Measurements from ENCODE around the gene ABCC5. TPM values are rescaled to one million over a fixed set of nuclear protein-coding genes. Genes with fewer than 3 reads are reported as not detected.

ABCC5 gene
- total RNA-seq, 3 donors from 2014 or later (not counting 1 experiment from before 2014, with no cell fraction given) = 15.6 to 32.5 (median 27.1) TPM

DNA sequence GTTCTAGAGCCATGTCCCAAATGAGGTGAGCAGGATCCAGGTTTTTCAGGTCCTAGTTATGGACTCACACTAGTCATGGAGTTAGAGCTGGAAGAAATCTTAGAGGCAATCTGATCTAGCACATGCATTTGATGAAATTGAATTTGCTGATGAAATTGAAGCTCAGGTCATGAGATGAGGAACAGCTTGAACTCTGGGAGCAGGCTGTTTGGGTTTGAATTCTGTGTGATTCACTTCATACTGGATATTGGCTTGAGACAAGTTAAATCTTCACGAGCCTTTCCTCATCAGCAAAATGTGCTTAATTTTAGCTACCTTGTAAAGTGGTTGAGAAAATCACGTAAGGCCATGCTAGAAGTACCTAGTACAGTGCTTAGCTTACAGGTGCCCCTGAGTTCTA, 99.5 kb downstream of the ABCC5 start:
- Mint-ChIP-seq H3K4me1 (no peaks in the 10 kb centered on the region), H3K27ac (no peak overlapping the region), H3K36me3 (no peaks in the 10 kb centered on the region), H3K27me3 (ENCODE audit: low read depth in 2 of 2) (no peaks in the 10 kb centered on the region), H3K9me3 (no peaks in the 10 kb centered on the region), H3K4me3 (no peak overlapping the region)
- Histone ChIP-seq H3K9me3 (ENCODE audit: control insufficient read depth, insufficient read depth, low read length) (no peaks in the 10 kb centered on the region), H3K27me3 (ENCODE audit: control insufficient read depth, insufficient read depth, low read length) (no peaks in the 10 kb centered on the region), H3K27ac (ENCODE audit: low read length) (no peak overlapping the region), H3K36me3 (ENCODE audit: control insufficient read depth, insufficient read depth, low read length) (peaks cover 13% of the 10 kb centered on the region), H3K4me3 (ENCODE audit: low read length) (no peak overlapping the region), H3K4me1 (ENCODE audit: control insufficient read depth, insufficient read depth, low read length) (no peaks in the 10 kb centered on the region)
- intact Hi-C loops (cut with micrococcal nuclease) = no loop called here
- no peak for ATAC-seq
- TF ChIP-seq, protein P1, sequence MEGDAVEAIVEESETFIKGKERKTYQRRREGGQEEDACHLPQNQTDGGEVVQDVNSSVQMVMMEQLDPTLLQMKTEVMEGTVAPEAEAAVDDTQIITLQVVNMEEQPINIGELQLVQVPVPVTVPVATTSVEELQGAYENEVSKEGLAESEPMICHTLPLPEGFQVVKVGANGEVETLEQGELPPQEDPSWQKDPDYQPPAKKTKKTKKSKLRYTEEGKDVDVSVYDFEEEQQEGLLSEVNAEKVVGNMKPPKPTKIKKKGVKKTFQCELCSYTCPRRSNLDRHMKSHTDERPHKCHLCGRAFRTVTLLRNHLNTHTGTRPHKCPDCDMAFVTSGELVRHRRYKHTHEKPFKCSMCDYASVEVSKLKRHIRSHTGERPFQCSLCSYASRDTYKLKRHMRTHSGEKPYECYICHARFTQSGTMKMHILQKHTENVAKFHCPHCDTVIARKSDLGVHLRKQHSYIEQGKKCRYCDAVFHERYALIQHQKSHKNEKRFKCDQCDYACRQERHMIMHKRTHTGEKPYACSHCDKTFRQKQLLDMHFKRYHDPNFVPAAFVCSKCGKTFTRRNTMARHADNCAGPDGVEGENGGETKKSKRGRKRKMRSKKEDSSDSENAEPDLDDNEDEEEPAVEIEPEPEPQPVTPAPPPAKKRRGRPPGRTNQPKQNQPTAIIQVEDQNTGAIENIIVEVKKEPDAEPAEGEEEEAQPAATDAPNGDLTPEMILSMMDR (IDR thresholded peaks at IDR 0.05) = no peak
- DNase-seq = no peak
- 82% methylated on average over 2 of the region's 2 CpGs for WGBS (ENCODE audit: insufficient coverage)

DNA sequence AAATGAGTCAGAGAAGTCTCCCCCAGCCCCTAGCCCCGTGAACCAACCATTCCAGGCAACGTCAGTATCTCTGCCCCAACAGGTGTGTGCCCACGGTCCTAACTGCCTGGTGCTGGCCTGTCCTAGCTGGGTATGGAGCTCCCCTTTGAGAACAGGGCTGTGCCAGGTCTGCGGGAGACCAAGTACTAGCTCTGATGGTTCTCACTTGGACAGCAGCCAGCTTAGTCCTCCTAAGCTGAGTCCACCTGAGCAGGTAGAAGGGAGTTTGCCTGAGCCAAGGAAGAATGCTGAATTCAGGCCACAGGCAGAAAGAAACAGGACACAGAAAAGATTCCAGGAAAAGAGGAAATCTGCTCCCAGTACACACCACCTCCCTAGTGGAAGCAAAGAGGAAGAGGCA, 99.9 kb downstream of the ABCC5 start:
- Histone ChIP-seq H3K27me3 (ENCODE audit: control insufficient read depth, insufficient read depth, low read length) (no peaks in the 10 kb centered on the region), H3K4me3 (ENCODE audit: low read length) (no peak overlapping the region), H3K9me3 (ENCODE audit: control insufficient read depth, insufficient read depth, low read length) (no peaks in the 10 kb centered on the region), H3K27ac (ENCODE audit: low read length) (no peak overlapping the region), H3K4me1 (ENCODE audit: control insufficient read depth, insufficient read depth, low read length) (no peaks in the 10 kb centered on the region), H3K36me3 (ENCODE audit: control insufficient read depth, insufficient read depth, low read length) (peaks cover 11% of the 10 kb centered on the region)
- H3K4me1 Mint-ChIP-seq = no peaks in the 10 kb centered on the region
- no peaks in the 10 kb centered on the region for H3K9me3 Mint-ChIP-seq
- DNase-seq (no peak), ATAC-seq (no peak)
- TF ChIP-seq, protein P1 (IDR thresholded peaks at IDR 0.05) = no peak
- H3K27ac Mint-ChIP-seq = no peak overlapping the region
- no peak overlapping the region for H3K4me3 Mint-ChIP-seq
- WGBS (ENCODE audit: insufficient coverage) = 89% methylated on average over 4 of the region's 4 CpGs
- H3K27me3 Mint-ChIP-seq (ENCODE audit: low read depth in 2 of 2) = no peaks in the 10 kb centered on the region
- intact Hi-C loops (cut with micrococcal nuclease) = no loop called here
- H3K36me3 Mint-ChIP-seq = no peaks in the 10 kb centered on the region

DNA sequence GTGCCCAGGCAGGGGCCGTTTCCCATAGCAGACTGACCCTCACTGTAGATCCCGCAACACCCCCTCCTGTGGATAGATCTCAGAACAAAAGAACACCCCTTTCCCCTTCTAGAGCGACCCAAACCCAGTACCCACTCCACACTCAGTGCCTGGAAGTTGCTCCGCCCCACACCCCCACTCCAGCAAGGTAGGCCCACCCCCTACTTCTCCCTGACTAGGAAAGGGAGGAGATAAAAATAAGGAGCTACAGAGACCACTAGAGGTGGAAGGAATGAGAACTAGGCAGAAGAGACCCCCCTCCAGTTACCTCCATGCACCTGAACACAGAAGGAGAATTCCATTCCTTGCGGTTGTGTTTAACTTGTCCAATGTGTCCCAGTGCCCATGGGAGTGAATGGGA, 102.8 kb downstream of the ABCC5 start:
- Histone ChIP-seq H3K27ac (ENCODE audit: low read length) (no peak overlapping the region), H3K4me1 (ENCODE audit: control insufficient read depth, insufficient read depth, low read length) (no peaks in the 10 kb centered on the region), H3K9me3 (ENCODE audit: control insufficient read depth, insufficient read depth, low read length) (no peaks in the 10 kb centered on the region), H3K36me3 (ENCODE audit: control insufficient read depth, insufficient read depth, low read length) (no peaks in the 10 kb centered on the region), H3K27me3 (ENCODE audit: control insufficient read depth, insufficient read depth, low read length) (no peaks in the 10 kb centered on the region), H3K4me3 (ENCODE audit: low read length) (no peak overlapping the region)
- Mint-ChIP-seq H3K4me1 (no peaks in the 10 kb centered on the region), H3K27ac (no peak overlapping the region), H3K36me3 (no peaks in the 10 kb centered on the region), H3K9me3 (no peaks in the 10 kb centered on the region), H3K4me3 (no peak overlapping the region), H3K27me3 (ENCODE audit: low read depth in 2 of 2) (peaks cover 0 to 6% of the 10 kb centered on the region in 2 donors)
- ATAC-seq (no peak), DNase-seq (no peak)
- 83% methylated on average over 4 of the region's 5 CpGs for WGBS (ENCODE audit: insufficient coverage)
- intact Hi-C loops (cut with micrococcal nuclease) = no loop called here
- TF ChIP-seq, protein P1 (IDR thresholded peaks at IDR 0.05) = no peak

DNA sequence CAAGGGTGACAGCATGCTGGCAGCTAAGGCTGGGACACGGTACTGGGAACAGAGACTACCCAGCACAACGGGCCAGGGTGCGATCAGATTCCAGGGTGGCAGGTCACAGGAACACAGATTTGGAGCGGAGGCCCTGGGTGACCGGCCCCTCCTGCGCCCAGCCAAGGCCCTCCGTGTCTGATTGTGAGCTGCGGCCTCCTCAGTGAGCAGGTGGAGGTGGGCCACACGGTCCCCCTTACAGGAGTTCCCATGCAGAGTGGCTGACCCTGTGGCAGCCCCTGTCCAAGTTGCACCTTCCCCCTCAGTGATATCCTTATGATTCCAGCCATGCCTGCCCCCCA, 104.1 kb downstream of the ABCC5 start:
- Mint-ChIP-seq H3K27me3 (ENCODE audit: low read depth in 2 of 2) (peaks cover 0 to 6% of the 10 kb centered on the region in 2 donors), H3K4me3 (no peak overlapping the region), H3K4me1 (no peaks in the 10 kb centered on the region), H3K36me3 (no peaks in the 10 kb centered on the region), H3K27ac (no peak overlapping the region), H3K9me3 (no peaks in the 10 kb centered on the region)
- no peak for ATAC-seq
- no peak overlapping the region for H3K4me3 ChIP-seq (ENCODE audit: low read length)
- WGBS (ENCODE audit: insufficient coverage) = 73% methylated on average over 9 of the region's 9 CpGs
- intact Hi-C loops (cut with micrococcal nuclease) = no loop called here
- no peaks in the 10 kb centered on the region for H3K9me3 ChIP-seq (ENCODE audit: control insufficient read depth, insufficient read depth, low read length)
- no peaks in the 10 kb centered on the region for H3K4me1 ChIP-seq (ENCODE audit: control insufficient read depth, insufficient read depth, low read length)
- TF ChIP-seq, protein P1 (IDR thresholded peaks at IDR 0.05) = no peak
- H3K27ac ChIP-seq (ENCODE audit: low read length) = no peak overlapping the region
- H3K27me3 ChIP-seq (ENCODE audit: control insufficient read depth, insufficient read depth, low read length) = no peaks in the 10 kb centered on the region
- no peak for DNase-seq
- no peaks in the 10 kb centered on the region for H3K36me3 ChIP-seq (ENCODE audit: control insufficient read depth, insufficient read depth, low read length)
